OCI-LY7 (cell line): ENCODE measurements around the gene CEP89.

Experiments used
- CTCF ChIP-seq: fragments of 200-600 bp; sonication (generic); conservative IDR thresholded peaks from 2 replicates; pipeline ENCODE4 v1.5.1; 2014; ENCODE audit warnings: mild to moderate bottlenecking, antibody characterized with exemption, low read length, moderate library complexity, mixed read lengths
- EZH2phosphoT487 ChIP-seq: fragments of 200-600 bp; sonication (generic); IDR thresholded peaks from 2 replicates; pipeline ENCODE4 v1.6.1; 2018; ENCODE audit warnings: low read depth, borderline replicate concordance, mild to moderate bottlenecking, mixed run types, antibody characterized with exemption, low read length, moderate library complexity, mixed read lengths

- TF ChIP-seq CTCF (no peak), EZH2phosphoT487 (no peak)
Observed at GRCh38 chr19:32842061-32842460, 129.7 kb downstream of the CEP89 start.
